GM12891 (cell line): ENCODE measurements around the gene GSTM2.
"Not testable (repeated sequence)": the region's sequence is repeated elsewhere in the genome, so short reads cannot be mapped to it uniquely, and the experiment has no call there.

ENCODE experiments used
- DNase-seq: peaks from one replicate; pipeline ENCODE4 v3.0.0; 2011; ENCODE audit warnings: low spot score; ENCODE audit not compliant: insufficient read length
- FAIRE-seq: peaks from 2 replicates; lab custom pipeline; 2011; peaks lifted over from hg19 to GRCh38; lab: Jason Lieb, UNC
- PAX5 ChIP-seq: IDR thresholded peaks from 2 replicates; pipeline ENCODE4 v1.6.1; 2011; ENCODE audit warnings: low read length, moderate library complexity, mild to moderate bottlenecking; ENCODE audit not compliant: insufficient read depth, severe bottlenecking
- POLR2A ChIP-seq: IDR thresholded peaks from 2 replicates; pipeline ENCODE4 v1.6.1; 2011; ENCODE audit warnings: low read depth, low read length, control low read depth
- POLR2AphosphoS5 ChIP-seq: IDR thresholded peaks from 2 replicates; pipeline ENCODE4 v1.6.1; 2011; ENCODE audit warnings: low read depth, low read length, control low read depth
- POU2F2 ChIP-seq: IDR thresholded peaks from 2 replicates; pipeline ENCODE4 v1.6.1; 2011; ENCODE audit warnings: low read depth, mild to moderate bottlenecking, control low read depth, low read length, moderate library complexity
- SPI1 ChIP-seq: IDR thresholded peaks from 2 replicates; pipeline ENCODE4 v1.6.1; 2011; ENCODE audit warnings: low read depth, low read length, control low read depth
- TAF1 ChIP-seq: IDR thresholded peaks from 2 replicates; pipeline ENCODE4 v1.6.1; 2011; ENCODE audit warnings: low read depth, low read length, control low read depth

GSTM2 gene

DNA sequence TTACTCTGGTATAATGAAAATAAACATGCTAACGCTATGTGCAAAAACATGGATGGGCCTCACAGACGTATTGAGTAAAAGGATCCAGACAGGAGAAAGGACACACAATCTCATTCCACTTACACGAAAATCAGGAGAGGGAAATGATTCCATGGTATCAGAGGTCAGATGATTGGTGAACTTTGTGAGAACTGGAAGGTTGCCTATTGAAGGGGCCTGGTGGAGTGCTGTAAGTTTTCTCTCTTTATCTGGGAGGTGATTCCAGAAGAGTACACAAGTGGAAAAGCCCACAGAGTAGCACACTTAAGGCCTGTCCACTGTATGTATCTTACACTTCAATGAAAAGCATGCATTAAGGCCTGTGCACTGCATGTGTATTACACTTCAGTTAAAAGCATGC lies 9.6 kb downstream of the GSTM2 start:
- TF ChIP-seq TAF1 (no peak), PAX5 (no peak)
- DNase-seq, result no peak
- FAIRE-seq, result no peak

DNA sequence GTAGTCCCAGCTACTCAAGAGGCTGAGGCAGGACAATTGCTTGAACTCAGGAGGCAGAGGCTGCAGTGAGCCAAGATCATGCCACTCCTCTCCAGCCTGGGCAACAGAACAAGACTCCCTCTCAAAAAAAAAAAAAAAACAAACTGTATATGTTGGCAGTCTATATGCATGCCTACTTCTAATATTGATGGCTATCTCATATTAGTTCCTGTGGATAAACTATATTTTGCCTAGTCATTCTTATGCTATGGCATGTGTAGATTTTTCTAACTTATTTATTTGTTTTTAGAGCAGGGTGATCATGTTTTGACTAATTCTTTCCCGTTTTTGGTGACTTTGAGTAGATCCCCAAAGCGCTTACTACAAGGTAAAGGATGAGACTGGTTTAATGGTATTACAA lies 10.8 kb downstream of the GSTM2 start:
- DNase-seq, FAIRE-seq: not testable (repeated sequence)

DNA sequence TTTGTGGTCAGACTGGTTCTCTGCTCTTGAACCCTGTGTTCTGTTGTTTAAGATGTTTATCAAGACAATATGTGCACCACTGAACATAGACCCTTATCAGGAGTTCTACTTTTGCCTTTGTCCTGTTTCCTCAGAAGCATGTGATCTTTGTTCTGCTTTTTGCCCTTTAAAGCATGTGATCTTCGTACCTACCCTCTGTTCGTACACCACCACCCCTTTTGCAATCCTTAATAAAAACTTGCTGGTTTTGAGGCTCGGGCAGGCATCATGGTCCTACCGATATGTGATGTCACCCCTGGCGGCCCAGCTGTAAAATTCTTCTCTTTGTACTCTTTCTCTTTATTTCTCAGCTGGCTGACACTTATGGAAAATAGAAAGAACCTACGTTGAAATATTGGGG lies 16.9 kb downstream of the GSTM2 start:
- FAIRE-seq, DNase-seq: not testable (repeated sequence)

DNA sequence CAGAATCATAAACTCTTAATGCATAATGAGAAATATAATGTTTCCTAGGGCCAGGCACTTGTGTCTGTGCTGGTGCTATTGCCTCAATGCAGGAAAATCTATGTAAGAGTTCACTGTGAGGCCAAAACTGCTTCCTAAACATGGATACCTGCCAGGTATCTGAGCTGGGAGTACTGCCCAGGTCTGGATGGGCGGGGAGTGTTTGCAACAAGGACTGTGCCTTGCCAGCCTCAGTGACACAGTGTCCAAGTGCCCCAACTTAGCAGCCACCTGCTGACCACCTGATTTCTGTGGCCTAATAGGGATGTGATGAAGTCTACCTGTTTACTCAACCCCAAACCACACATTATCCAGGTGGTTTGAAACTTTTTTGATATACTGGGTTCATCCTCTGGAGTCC lies 17.5 kb downstream of the GSTM2 start:
- DNase-seq, FAIRE-seq: not testable (repeated sequence)

DNA sequence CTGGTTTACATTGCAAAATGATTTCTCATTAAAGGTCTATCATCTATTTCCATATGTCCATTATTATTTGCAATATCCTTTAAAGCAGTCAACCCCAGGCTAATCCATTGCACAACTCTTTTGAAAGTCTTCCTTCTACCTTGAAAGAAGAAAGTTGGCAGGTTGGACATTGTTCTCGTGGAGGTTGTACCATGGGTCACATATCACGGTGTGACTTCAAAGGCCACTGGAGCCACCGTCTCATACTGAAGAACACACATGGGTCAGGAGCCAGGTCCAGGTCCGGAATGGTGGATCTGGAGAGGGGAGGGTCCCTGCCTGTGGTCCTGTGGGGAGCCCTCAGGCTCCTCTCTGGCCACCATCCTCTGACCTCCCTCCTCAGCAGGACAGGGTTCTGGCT lies 18.0 kb downstream of the GSTM2 start:
- not testable (repeated sequence) for FAIRE-seq, DNase-seq

DNA sequence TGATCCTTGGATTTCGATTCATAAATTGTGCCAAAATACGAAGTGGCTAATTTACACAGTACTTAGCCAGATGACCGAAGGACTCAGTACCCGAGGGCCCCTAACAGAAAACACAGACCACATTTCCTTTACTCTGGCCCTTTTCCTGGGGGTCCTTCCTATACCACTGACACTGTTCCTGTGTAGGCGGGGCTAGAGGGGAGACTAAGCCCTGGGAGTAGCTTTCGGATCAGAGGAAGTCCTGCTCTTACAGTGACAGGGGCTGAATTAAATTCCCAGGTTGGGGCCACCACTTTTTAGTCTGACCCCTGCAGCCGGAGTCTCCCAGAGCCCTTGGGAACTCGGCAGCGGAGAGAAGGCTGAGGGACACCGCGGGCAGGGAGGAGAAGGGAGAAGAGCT lies 19.3 kb downstream of the GSTM2 start:
- not testable (repeated sequence) for DNase-seq, FAIRE-seq

DNA sequence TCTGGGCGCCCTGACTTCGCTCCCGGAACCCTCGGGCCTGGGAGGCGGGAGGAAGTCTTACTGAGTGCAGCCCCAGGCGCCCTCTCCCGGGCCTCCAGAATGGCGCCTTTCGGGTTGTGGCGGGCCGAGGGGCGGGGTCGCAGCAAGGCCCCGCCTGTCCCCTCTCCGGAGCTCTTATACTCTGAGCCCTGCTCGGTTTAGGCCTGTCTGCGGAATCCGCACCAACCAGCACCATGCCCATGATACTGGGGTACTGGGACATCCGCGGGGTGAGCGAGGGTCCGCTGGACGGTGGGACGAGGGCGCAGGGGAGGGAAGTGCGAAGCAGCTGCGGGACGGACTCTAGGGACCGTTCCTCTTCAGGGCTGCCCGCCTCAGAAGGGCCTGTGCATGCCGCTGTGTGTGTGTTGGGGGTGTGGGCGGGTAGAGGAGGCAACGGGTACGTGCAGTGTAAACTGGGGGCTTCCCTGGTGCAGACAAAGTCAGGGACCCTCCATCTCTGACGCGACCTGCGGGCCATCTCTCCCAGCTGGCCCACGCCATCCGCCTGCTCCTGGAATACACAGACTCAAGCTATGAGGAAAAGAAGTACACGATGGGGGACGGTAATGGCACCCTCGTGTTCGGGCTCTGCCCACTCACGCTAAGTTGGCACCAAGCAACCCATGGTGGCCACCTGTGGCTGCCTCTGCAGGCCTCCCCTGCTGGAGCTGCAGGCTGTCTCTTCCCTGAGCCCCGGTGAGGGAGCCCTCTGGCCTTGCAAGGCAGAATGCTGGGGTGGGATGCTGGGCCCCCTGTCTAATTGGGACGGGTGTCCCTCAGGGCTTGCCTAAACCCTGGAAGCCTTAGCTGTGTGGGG lies 20.0 kb downstream of the GSTM2 start, which contains the start of gene GSTM1:
TSS of gene GSTM1 (plus strand) at position 177 of the 859 bp plus-strand sequence. CDS start at position 234, 57 bp downstream.
- DNase-seq, result no peak
- TF ChIP-seq SPI1 (no peak), POU2F2 (no peak), PAX5 (no peak), TAF1 (no peak), POLR2AphosphoS5 (no peak), POLR2A (no peak)
- FAIRE-seq, result no peak

DNA sequence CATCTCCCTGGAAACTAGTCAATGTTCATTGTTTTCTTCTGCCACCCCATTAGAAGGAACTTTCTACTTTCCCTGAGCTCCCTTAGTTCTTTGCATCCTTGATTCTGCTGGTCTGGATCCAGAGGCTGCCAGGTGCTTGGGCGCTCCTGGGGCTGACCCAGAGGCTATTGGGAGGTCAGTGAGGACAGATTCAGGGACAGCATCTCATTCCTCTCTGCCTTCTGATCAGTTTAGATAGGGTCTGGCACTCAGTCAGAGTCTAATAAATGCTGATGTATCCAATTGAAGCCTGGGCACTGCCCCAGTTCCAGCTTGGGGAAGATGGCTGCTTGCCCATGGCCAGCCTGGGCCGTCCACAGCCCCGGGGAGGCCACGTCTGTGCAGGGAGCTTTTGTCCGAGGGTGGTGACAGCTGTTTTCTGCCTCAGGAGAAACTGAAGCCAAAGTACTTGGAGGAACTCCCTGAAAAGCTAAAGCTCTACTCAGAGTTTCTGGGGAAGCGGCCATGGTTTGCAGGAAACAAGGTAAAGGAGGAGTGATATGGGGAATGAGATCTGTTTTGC lies 22.1 kb downstream of the GSTM2 start:
- DNase-seq, result no peak
- TF ChIP-seq PAX5, result no peak
- no peak for TF ChIP-seq POU2F2
- TF ChIP-seq TAF1, result no peak
- TF ChIP-seq POLR2AphosphoS5, result no peak
- FAIRE-seq, result no peak

DNA sequence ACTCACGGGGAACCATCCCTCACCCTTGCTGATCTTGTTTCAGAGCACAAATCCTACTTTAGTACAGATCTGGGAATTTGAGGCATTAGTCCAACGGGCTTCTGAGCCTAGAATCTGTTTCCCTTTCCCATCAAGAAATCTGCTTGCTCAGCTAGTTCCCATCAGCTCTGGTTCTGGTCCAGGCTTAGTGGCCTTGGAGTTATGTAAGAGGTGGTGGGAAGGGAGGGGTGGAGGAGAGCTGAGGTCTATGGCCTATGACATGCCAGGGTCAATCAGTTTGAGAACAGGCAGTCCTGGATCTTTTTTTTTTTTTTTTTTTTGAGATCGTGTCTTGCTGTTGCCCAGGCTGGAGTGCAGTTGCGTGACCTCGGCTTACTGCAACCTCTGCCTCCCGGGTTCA lies 23.9 kb downstream of the GSTM2 start:
- TF ChIP-seq POLR2AphosphoS5 (no peak), POU2F2 (no peak), TAF1 (no peak), SPI1 (no peak), POLR2A (no peak), PAX5 (no peak)

DNA sequence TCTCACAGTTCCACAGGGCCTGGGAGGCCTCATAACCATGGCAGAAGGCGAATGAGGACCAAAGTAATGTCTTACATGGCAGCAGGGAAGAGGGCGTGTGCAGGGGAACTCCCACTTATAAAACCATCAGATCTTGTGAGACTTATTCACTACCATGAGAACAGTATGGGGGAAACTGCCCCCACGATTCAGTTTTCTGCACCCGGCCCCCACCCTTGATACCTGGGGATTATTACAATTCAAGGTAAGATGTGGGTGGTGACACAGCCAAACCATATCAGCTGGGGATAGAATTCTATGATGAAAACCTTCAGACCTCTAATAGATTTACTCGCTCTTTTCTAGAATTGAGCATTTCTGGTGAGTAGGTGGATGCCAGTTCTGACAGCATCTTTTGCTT lies 26.5 kb downstream of the GSTM2 start:
- not testable (repeated sequence) for DNase-seq, FAIRE-seq

More for the DNA sequence above, 23.9 kb downstream of the GSTM2 start:
- FAIRE-seq (no peak), DNase-seq (no peak)

DNA sequence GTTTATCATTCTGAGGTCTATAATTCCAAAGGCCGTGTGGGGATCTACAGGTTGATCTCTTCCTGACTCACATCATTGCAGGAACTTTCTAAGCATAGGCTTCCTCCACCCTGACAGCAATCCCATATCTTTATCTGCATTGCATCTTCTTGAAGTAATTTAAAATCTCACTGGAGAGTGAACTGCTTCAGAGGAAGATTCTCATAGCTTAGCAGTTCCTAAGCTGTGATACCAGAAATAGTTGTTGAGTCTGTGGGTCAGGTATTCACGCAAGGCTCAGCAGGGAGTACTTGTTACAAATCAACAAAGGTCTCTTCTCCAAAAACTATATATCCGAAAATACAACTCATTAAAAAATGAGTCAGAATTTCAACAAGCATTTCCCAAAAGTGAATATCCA lies 27.3 kb downstream of the GSTM2 start:
- FAIRE-seq, result not testable (repeated sequence)

DNA sequence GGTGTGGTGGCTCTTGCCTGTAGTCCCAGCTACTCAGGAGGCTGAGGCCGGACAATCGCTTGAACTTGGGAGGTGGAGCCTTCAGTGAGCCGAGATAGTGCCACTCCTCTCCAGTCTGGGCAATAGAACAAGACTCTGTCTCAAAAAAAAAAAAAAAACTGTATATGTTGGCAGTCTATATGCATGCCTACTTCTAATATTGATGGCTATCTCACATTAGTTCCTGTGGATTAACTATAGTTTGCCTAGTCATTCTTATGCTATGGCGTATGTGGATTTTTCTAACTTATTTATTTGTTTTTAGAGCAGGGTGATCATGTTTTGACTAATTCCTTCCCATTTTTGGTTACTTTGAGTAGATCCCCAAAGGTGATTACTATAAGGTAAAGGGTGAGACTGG lies 29.2 kb downstream of the GSTM2 start:
- FAIRE-seq, result no peak
- no peak for DNase-seq
- TF ChIP-seq POLR2AphosphoS5 (no peak), POU2F2 (no peak), TAF1 (no peak), POLR2A (no peak), PAX5 (no peak), SPI1 (no peak)

More for the DNA sequence above, 27.3 kb downstream of the GSTM2 start:
- not testable (repeated sequence) for DNase-seq

DNA sequence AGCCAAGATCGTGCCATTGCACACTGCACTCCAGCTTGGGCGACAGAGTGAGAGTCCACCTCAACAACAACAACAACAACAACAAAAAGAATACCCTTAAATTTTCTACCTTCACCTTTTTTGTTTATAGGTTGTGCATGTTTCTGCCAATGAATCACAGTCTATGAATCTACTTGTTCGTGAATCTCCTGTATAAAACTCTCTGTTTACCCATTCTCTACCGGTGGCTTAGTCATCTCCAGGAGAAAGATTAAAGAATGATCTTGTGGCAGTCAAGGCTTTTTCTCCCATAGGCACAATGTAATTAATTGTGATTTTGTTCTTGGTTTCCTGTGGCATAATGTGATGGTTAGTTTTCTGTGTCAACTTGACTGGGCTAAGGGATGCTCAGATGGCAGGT lies 30.0 kb downstream of the GSTM2 start:
- DNase-seq, FAIRE-seq: not testable (repeated sequence)

DNA sequence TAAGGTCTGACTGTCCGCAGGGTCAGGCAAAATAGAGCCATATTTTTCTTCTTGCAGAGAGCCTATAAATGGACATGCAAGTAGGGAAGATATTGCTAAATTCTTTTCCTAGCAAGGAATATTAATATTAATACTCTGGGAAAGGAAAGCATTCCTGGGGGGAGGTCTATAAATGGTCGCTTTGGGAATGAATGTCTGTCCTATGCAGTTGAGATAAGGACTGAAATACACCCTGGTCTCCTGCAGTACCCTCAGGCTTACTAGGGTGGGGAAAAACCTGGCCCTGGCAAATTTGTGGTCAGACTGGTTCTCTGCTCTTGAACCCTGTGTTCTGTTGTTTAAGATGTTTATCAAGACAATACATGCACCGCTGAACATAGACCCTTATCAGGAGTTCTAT lies 35.1 kb downstream of the GSTM2 start:
- not testable (repeated sequence) for FAIRE-seq, DNase-seq
